8988T (cell line): ENCODE measurements around the gene PATJ.
"Not testable (repeated sequence)": the region's sequence is repeated elsewhere in the genome, so short reads cannot be mapped to it uniquely, and the experiment has no call there.

Experiments used
- DNase-seq: peaks from one replicate; pipeline ENCODE4 v3.0.0; 2011

Gene PATJ

DNA sequence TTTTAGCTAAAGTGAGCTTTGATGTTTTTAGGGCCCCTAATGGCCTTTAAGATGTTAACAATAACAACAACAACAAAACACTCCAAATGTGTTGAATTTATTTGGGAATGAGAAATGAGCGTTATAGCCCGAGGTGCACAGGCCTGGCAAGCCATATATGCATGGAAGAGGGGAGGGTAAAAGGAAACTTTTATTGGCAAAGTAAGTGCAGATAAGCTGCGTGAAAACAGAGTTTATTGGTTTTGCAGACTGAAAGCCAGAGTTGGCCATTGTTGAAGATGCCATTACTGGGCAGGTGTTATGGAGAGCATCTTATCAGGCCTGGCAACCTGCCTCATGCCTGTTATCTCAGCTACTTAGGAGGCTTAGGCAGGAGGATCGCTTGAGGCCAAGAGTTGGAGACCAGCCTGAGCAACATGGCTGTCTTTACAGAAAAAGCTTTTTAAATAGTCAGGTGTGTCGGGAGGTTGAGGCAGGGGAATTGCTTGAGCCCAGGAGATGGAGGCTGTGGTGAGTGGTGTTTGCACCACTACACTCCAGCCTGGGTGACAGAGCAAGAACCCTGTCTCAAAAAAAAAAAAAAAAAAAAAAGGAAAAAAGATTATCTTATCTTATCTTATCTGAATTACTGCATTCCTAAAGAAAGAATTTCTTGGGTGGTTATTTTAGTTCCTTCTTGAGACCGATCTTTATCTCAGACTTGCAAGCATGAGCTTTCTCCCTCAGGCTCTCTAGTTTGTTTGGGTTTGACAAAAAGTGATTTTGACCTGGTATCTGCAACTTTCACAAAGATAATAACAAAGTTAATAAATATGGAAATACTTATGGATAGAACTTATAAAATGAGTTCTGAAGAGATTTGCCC lies 1.7 kb downstream of the PATJ start:
- no peak for DNase-seq

DNA sequence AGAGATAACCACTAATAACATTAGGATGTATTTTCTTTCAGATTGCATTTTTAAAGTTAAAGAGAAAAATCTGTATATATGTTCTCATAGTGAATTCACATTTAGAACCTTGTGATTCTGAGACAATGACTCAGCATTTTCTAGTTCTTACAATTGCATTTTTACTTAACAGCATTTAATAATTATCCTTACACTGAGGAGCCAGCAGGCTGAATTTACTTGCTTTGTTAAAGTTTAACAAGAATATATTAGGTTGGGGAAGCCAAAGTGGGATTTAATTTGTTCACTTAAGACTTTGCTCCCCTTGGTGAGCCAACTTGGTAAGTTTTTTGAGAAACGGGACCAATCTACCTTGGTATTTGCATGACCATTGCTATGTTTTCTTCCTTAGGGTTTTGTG lies 4.5 kb downstream of the PATJ start:
- DNase-seq, result no peak

DNA sequence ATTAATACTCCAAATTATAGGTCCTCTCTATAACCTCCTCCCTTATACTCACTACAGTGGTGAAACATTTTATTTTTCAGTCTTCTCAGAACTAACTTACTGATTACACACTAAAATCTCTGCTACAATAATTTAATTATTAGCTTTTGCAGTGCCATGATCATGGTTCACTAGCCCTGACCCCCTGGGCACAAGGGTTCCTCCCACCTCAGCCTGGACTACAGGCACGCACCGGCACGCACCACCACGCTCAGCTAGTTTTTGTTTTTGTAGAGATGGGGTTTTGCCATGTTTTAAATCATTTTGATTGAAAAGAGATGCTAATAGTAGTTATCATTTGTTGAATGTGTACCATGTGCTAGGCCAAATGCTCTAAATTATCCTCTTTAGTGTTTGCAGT lies 6.3 kb downstream of the PATJ start:
- no peak for DNase-seq

DNA sequence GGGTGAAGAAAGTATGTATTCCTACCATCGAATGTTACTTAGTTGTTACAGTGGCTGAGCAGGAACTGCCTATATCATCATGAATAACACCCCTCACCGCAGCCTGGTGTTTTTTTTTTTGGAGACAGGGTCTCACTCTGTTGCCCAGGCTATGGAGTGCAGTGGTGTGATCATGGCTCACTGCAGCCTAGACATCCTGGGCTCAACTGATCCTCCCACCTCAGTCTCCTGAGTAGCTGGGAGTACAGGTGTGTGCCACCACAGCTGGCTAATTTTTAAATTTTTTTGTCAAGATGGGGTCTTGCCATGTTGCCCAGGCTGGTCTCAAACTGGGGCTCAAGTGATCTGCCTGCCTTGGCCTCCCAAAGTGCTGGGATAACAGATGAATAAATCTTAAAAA lies 7.3 kb downstream of the PATJ start:
- no peak for DNase-seq

DNA sequence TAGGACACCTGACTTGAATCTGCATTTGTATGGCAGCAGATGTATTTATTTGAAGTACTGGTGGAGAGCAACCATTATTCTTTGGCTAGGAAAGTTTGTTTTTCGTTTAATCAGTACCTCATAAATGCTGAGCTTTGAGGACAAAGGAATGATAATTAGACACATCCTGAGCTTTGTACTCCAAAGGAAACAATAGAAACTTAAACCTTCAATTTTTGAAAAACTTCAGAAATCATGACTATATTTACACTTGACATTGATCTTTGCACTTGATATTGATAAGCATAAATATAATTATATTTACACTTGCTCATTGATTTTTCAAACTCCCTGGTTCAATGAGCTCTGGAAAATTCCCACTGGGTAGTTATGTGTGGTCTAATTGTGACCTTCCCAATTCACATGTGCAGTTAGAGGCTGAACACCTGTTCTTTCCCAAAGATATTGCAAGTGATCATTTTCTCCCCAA lies 10.7 kb downstream of the PATJ start:
- DNase-seq, result no peak

DNA sequence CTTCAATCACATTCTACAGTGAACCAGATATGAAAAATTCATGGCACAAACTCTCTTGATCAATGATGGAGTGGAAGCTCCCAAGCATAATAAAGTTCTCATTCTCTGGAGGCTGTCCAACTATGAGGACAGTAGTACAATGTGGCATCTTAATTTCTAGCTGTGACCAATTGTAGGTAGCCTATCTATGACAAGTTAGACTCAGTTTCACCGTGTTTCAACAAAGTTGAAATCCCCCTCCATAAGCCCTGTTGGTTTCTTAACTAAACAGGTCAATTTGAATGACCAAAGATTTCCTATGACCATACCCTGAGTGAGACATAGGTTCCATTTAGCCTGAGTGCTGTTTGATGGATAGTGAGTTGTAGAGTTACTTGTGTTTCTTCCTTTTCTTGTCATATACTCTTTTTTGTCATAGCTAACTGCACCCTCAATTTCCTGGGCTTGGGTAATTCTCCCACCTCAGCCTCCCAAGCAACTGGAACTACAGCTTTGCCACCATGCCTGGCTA lies 11.8 kb downstream of the PATJ start:
- no peak for DNase-seq

DNA sequence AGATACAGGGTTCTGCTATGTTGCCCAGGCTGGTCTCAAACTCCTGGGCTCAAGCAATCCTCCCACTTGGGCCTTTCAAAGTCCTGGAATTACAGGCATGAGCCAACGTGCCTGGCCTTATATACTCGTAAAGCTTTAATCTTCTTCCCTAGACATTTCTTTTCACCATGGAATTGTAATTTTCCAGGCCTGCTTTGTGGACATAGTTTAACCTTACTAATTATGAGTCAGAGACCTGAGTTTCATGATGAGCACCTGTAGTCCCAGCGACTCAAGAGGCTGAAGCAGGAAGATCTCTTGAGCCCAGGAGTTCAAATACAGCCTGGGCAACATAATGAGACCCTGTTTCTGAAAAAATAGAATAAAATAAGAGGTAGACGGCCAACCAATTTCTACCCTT lies 12.3 kb downstream of the PATJ start:
- DNase-seq, result no peak

DNA sequence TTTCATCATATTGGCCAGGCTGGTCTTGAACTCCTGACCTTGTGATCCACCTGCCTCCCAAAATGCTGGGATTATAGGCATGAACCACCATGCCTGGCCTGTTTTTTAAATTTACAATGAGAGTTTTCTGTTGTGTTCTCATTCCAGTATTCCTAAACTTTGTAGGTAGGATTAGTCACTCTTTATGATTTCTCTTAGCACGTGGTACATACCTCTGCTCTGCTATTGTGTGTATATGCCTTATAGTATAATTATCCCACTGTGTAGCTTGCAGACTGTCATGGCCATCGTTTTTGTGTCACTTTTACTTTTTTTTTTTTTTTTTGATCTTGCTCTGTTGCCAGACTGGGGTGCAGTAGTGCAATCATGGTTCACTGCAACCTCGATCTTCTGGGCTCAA lies 14.5 kb downstream of the PATJ start:
- no peak for DNase-seq

DNA sequence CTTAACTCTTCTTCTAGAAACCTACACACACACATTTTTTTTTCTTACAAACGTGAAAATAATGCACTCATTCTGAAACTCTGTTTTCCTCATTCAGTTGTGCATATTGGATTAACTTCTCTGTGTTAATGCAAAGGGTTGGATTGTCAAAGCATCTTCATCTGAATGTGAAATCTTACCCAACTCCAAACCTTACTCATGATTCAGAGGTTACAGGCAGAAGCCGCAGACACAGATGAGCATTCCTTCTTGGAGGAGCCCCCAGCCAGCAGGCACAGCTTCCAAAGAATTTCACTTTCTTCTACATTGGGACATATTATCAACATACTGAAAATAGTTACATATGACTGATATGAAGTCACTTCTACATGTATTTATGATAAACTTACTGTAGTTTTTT lies 15.7 kb downstream of the PATJ start:
- DNase-seq, result no peak

DNA sequence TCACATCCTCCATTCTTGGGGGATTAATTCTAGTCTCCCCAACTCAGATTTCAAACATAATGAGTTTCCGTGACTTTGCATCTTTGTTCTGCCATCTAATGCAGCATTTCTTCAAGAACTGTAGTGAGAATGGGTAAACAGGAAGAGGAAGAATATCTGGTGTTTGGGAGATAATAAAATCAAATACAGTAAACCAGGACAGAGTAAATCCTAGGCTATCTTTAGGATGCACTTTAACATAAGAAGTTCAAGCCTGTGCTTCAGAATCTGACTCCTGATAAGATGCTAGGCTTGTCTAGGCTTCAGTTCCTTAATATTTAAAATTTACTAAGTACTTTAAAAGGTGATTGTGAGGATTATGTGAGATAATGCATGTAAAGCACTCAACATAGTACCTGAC lies 27.9 kb downstream of the PATJ start:
- no peak for DNase-seq

DNA sequence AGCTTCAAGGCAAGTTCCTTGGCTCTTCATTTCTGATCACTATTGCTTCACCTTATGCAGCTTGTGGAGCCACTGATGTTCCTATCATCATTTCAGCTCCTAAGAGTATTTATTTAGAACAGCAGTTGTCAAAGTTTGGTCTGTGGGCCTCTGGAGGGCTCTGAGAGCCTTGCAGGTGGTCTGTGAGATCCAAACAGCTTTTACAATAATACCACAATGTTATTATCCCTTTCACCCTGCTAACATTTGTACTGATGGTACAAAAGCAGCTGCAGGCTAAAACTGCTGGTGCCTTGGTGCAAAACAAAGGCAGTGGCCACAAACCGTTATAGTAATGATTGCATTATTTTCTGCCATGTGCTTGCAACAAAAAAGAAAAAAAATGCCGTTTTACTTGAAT lies 33.8 kb downstream of the PATJ start:
- no peak for DNase-seq

DNA sequence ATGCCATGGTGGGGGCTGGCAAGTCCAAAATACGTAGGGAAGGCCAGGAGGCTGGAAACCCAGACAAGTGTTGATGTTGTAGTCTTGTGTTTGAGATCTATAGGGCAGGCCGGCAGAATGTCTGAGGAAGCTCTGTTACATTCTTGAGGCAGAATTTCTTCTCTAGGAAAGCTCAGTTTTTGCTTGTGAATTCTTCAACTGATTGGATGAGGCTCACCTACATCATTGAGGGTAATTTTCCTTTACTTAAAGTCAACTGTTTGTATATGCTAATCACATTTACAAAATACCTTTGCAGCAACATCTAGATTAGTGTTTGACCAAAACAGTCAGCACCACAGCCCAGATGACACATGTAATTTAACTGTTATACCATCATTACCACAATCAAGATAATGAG lies 37.0 kb downstream of the PATJ start:
- DNase-seq, result no peak

DNA sequence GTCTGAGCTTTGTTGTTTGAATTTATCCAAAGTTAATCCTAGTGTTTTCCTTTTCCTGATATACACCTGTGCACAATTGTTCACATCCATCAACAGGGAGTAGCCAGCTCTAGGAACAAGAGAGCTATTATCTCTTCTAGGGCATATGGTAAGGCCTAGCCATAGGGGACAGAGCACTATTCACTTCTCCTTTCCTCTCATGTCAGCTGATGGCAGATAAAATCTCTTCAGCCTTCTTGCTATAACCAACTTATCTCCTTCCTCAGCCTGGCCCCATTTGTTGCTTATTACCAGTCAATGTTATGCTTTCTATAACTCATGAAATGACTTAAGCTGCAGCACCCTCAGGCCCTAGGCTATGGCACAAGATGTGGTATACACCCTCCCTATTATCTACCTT lies 38.9 kb downstream of the PATJ start:
- no peak for DNase-seq

DNA sequence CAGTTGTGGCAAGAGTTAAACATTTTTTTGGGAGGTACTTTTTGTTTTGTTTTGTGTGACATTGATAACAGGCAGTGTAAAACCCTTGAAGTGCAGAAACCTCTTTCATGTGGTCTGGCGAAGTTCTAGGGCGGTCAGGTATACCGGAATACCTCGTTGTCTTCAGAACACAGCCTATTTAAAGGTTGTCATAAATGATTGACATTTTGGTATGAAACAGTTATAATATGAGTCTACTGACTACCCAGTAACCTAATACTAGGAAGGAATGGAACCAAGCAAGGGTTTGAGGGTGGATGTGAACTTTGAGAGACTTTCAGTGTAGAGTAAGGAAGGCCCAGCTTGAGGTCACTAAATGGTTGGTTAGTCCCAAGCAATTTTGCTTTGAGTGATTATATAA lies 40.5 kb downstream of the PATJ start:
- no peak for DNase-seq

DNA sequence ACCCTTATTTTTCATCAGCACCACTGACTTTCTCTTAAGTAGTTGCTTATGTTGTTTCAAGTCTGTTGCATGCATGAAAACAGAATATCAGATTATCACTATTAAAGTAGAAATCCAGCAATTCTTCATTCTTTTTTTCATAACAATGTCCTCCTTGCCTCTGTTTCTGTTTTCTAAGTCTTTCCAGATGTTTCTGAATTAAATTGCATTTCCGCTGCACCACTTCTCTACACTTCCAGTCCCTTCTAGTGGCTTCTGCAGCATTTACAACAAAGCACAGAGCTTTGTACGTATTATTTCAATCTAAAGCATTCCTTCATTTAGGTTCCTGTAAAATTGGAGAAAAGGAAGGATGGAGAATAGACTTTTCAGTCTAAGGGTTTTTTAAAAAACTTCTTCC lies 42.4 kb downstream of the PATJ start:
- DNase-seq, result no peak

DNA sequence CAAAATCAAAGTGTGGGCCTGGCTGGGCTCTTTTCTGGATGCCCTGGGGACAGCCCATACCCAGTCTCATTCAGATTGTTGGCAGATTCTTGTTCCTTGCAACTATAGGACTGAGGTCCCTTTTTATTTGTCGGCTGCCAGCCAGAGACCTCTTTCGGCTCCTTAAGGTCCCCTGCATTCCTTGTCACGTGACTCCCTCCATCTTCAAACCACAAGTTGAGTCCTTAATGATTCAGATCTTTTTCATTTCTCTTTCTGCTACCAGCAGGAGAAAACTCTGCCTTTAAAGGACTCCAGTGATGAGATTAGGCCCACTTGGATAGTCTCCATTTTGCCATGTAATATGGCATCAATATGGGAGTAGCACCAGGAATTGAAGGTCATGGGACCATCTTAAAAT lies 48.6 kb downstream of the PATJ start:
- no peak for DNase-seq

DNA sequence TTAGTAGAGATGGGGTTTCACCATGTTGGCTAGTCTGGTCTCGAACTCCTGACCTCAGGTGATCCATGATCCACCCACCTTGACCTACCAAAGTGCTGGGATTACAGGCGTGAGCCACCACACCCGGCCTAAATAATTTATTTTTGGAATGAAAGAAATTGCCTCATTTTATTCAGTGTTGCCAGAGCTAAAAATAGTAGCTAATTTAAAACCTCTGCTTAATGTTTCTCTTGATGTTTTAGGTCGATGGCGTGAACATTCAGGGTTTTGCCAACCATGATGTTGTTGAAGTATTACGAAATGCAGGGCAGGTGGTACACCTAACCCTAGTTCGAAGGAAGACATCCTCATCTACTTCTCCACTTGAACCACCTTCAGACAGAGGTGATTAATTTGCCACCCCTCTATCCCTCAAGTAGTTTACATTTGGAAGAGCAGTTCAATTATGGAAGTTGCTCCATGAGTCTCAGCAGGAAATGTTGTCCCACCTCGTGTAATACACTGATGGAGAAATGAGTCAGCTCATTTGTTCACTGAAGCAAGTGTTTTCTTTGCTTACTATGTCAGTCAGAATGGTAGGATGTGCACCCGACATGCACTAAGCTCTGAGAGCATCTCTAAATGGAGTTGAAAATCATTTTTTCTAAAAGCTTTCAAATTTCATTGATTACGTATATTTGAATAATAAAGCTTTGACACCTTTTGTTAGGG lies 54.9 kb downstream of the PATJ start:
- no peak for DNase-seq

DNA sequence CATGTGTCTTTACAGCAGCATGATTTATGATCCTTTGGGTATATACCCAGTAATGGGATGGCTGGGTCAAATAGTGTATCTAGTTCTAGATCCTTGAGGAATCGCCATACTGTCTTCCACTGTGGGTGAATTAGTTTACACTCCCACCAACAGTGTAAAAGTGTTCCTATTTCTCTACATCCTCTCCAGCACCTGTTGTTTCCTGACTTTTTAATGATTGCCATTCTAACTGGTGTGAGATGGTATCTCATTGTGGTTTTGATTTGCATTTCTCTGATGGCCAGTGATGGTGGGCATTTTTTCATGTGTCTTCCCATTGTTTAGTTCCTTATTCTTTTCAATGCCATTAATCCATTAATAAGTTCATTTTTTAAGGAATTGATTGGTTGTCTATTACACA lies 58.8 kb downstream of the PATJ start:
- DNase-seq, result not testable (repeated sequence)

DNA sequence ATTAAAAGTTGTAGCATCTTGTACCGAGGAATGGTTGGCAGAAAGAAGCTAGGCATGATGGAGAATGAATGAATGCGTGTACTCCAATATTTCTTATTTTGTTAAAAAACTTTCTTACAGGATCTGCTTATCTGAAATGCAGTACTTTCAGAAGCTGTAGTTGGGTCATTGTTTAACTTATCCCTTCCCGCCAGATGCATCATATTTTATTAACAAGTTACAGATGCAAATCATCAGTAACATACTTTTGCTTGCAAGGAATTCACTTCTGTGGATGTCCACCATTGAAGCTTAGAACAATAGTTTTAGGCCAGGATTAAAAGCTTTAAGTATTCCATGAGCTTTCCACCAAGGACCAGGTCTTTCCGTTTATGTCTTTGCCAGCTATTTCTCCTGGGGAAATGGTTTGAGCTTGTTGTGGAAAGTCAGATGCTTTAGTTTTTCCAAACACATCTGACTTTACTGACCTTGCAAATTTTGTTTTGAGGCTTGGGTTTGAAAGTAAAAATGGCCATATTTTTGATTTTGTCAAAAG lies 65.4 kb downstream of the PATJ start:
- no peak for DNase-seq

DNA sequence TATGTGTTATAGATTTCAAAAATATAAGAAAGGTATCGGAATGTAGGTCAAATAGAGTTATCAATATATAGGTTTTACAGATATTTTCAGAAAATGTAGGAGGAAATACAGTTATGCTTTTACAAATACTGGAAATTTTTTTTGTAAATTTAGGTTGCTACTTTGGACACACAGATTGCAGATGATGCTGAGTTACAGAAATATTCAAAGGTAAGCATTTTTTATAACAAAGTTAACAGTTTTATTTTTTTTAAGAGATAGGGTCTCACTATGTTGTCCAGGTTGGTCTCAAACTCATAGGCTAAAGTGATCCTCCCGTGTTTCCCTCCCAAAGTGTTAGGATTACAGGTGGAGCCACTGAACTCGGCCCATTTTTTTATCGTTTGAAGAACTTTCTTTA lies 66.0 kb downstream of the PATJ start:
- DNase-seq, result no peak

DNA sequence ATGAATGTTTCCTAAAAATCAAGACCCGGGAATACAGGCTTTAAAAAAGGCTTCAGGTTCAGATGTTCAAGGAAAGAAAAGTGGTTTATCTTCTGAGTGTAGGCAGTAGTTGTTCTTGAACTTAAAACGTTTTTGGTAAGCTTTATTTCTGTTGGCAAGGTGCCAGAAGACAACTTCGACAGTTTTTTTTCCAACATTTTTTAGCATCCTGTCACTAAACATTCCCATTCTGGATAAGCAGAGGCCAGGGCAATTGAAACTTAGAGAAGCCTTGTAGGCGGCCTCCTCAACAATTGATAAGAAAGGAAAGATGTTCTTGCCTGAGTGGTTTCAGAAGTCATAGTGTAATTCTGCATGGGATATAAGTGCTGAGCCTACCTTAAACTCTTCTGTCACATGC lies 66.7 kb downstream of the PATJ start:
- DNase-seq, result no peak

DNA sequence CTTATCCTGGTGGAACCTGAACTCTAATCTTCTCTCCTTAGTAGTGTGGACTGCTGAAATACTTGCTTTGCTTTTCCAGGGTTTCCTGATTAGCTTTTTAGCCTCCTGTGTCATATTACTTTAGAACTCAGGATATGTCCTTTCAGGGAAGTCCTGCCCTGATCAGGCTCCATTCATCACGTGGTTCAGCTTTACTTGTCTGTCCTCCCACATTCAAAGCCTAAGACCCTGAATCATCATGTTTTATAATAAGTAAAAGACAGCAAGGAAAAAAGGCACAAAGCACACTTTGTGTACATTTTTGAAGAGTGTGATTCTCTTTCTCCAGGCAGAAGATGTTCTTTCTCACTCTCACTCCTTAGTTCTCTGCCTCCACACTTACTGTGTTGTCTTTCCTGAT lies 70.6 kb downstream of the PATJ start:
- no peak for DNase-seq

DNA sequence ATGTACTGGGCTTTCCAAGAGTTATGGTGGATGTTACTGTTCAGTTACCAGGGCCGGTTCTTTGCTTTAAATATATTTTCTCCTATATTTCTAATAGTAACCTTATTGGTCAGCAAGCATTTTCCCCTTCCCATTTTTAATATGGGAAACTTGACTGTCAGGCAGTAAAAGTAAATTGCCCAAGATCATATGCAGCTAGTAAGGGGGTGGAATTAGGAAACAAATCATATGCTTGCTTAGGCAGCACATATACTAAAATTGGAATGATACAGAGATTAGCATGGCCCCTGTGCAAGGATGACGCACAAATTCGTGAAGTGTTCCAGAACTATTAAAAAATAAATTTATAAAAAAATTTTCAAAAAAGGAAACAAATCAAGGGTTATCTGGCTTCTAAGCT lies 73.9 kb downstream of the PATJ start:
- DNase-seq, result no peak

DNA sequence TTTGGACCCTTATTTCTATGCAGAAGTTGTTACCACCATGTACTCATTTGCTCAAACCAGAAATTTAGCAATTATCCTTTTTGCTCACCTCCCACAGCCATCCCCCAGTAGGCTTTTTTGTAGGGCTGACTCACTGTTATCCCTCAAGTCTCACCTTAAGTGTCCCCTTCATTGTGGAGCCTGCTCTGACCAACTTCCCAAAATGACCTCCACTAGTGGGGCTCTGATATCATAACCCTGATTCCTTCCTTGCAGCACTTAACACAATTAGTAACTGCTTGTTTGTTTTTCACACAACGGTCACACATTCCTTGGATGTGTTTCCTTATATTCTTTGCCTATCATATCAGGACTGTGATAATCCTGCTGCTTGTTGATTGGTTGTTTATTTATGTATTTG lies 76.7 kb downstream of the PATJ start:
- no peak for DNase-seq
